GM21526 (cell line): ENCODE data around the gene CHPF.
A peak's percentile ranks its signal among the peaks of the same experiment; 100 is the strongest.

Experiments
- ATAC-seq: cut with Tn5 transposase; IDR thresholded peaks from one replicate; pipeline ENCODE4 v1.9.1; 2021; ENCODE audit warnings: moderate library complexity; ENCODE audit not compliant: unreplicated experiment, low FRiP score

CHPF gene

DNA sequence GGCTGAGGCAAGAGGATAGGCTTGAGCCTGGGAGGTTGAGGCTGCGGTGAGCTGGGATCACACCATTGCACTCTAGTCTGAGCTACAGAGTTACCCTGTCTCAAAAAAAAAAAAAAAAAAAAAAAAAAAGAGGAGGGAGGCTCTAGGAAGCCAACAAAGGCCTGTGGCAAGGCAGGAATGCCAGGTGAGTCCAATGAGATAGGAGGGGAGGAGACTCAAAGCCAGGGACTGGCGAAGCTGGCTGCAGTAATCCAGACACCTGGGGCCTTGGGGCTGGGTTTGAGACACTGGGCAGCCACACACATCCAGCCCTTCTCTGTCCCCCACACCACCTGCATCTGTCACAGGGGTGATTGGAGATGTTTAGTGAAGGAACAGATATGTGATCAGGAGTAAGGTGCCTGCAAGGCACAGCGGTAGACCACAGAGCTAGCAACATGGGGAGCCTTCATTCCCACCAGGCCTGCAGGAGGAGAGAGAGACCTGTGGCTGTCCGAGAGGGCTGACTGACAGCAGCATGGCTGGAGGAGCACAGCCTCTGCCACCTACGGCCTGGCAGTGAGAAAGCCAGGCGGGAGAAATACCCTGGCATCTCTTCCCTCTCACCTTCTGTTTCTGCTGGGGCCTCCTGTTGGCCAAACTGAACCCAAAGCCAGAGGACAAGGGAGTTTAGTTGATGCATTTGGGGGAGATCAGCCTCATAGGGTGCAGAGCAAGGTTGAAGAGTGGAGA lies 9.5 kb downstream of the CHPF start:
- ATAC-seq = no peak

DNA sequence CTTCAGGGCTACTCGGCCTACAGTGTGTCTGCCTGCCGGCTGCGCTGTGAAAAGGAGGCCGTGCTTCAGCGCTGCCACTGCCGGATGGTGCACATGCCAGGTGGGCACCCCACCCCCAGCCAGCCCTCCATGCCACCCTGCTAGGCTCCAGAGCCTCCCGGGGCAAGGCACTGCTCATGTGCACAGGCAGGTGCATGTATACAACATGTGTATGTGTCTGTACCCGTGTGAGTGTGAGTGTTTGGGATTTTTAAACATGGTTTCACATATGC lies 11.3 kb downstream of the CHPF start:
- no peak for ATAC-seq

DNA sequence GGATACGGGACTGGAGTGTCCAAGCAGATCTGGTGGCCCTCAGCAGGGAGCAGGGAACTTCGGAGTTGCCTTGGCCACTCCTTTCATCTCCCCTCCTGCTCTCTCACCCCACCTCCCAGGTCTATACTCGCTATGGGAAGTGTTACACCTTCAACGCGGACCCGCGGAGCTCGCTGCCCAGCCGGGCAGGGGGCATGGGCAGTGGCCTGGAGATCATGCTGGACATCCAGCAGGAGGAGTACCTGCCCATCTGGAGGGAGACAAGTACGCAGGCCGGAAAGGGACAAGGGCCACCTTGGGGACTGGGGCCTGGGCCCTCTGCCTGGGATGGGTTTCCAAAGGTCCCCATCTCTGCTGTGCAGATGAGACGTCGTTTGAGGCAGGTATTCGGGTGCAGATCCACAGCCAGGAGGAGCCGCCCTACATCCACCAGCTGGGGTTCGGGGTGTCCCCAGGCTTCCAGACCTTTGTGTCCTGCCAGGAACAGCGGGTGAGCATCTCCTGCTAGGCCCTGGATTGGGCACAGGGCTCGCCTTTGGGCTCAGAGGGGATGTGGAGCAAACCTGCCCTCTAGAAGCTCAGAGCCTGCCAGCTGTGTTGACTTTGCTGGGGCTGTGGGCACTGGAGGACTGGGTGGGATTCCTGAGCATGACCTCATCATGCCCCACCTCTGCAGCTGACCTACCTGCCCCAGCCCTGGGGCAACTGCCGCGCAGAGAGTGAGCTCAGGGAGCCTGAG lies 11.8 kb downstream of the CHPF start:
- ATAC-seq = no peak

DNA sequence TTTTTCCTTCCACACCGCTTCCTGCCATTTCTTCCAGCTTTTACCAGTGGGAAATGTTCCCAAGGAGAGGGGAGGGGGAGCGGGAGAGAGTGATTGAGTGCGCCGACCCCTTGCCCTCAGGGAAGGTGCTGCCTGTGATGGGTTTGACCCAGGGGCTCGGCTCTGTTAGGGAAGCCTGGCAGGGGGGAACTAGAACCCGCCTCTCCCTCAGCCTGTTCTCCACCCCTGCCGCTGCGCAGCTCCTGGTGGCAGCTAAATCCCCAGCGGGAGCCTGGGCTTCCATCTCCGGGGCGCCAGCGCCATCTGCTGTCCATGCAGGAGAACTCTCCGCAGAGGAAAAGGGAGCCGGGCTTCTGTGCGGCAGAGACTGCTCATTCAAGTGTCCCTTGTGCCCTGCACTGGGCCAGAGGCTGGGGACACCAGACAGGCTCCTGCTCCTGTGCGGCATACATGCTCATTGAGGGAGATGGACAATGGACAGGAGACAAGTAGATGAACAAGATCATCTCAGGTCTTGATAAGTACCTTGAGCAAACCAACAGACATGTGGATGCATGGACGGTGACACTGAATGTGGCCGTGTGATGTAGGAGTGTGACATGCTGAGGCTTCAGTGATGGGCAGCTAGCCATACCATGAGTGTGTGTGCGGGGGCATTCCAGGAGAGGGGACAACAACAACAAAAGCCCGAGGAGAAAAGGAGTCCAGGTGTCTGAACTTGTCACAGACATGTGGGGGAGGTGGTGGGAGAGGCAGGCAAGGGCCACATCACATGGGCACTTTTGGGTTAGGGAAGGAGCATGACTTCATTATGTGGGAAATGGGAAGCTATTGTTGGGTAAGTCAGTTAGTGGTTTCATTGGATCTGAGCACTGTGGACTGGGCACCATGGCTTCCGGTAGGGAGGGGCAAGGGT lies 13.3 kb downstream of the CHPF start:
- peak; percentile 66 for ATAC-seq

DNA sequence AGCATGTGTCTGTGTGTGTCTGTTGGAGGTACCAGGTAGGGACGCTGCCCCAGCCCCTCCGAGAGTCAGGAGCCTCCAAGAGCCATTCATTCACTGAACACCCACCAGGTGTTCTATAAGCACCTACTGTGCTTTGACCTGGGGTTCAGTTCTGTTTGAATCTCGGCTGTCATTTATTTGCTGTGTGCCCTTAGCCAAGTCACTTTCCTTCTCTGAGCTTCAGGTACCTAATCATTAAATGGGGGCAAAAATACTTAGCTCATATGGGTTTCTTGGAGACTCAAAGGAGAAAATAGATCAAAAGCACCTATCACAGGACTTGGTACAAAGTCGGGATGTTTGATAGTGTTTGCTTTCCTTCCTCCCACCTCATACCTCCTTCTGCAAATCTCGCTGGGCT lies 16.1 kb downstream of the CHPF start:
- ATAC-seq = no peak

DNA sequence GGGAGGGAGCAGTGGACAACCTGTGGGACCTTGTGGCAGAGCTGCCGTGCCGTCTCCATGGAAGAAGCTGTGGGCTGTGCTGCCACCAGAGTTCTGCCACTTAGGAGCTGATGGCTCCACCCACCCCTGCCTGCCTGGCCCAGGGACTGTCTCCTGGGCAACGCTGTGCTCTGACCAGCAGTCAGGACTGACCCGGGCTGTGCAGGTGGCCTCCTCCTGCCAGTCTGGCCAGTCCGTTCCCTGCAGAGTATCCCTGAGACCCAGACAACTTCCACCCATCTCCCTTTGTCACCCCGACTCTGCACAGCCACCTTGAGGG lies 16.6 kb downstream of the CHPF start:
- no peak for ATAC-seq

DNA sequence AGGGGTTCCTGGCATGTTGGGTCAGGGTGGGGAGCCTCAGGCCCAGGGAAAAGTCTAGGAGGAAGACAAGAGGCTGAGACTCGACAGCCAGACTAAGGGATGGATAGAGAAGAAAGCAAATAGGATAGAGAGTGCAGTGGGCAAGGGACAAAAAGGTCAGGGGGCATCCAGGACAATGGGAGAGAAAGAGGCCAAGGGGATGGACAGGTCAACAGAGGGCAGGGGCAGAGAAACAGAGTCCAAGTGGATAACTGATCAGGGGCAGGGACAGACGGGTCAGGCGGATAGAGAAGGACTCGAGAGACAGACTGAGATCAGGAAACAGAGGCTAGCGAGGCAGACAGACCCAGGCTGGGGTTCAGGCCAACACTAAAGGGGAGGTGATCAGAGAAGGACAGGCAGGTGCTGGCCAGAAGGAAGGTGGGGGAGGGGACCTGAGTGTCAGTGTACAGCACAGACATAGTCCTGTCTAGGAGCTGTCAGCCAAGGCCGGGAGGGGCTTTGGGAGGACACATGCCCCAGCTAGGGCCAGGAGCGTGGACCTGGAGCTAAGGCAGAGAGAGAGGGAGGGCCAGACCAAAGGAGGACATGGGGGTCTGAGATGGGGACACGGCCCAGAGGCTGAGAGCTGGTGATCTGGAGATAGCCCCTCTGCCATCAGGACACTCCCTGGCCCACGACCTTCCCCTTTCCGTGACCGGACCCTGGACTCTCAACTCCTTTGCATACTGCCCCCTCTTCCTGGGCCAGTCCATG lies 17.1 kb downstream of the CHPF start:
- ATAC-seq = no peak

DNA sequence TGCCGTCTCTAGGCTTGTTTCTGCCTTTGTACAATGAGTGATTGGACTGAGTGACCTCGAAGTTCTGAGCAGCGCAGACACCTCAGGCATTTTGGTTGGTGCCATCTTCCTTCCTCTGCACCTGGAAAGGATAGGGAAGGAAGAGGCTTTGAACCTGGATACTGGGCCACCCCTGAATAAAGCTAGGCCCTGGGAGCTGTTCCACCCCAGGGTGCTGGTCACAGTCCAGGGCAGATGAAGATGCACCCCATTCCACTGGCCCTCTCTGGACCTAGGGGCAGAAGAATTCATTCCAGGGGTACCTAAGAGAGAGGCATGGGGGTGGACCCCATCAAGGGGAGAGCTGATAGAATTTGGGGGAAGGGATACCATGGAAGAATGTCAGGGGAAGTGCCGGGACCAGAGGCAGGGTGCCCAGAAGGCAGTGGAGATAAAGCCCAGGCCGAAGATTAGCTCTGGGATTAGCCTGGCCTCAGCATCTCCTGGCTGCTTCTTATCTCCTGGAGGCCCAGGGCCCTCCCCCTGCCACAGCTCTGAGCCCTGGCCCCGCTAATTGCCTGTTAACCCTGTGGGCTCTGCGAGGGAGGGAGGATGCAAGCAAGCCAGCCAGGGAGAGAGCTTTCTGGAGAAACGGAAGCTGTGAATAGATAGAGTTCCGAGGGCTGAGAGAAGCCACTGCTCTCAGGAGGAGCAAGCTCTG lies 17.9 kb downstream of the CHPF start:
- no peak for ATAC-seq

DNA sequence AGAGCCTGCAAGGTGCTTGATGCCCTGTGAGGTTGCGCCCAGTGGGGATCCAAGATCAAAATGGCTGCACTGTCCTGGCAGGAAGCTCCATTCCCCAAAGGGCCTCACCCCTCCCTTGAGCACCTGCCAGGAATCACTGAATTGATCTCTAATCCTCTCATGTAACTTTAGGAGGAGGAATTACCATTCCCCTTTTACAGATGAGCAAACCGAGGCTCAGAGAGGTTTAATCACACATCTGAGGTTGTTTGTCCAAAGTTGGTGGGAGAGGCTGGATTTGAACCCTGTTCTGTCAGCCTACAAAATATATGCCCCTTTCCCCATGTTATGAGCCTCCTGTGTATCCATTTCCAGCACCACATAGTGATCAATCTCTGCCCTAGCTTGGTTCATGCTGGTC lies 18.8 kb downstream of the CHPF start:
- ATAC-seq = no peak

DNA sequence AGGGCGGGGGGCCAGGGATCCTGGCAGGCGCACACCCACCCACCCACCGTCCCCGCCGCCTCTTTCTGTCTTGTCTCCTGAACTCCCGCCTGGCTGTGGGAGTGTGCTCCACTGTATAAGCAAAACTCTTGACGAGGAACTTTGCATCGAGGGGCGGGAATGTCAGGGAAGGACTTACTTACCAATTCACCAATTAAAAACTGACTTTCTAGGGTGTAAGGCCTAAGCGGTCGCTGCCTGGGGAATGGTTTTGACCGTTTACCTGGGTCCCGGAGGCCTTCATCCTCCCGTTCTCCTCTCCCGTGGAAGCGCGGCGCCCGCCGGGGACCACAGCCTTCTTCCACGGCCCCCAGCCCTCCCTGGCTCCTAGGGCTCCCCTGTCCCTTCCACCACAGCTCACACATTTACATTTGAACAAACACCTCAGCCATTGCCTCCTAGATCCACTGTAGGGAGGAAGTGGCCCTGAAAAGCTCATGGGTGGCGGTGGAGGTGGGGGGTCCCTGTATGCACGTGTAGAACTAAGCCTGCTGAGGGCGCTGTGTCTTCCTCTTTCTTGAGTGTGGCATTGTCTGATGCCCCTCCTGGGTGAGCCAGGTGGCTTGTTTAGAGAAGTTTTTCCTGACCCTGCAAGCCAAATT lies 20.5 kb downstream of the CHPF start:
- no peak for ATAC-seq

DNA sequence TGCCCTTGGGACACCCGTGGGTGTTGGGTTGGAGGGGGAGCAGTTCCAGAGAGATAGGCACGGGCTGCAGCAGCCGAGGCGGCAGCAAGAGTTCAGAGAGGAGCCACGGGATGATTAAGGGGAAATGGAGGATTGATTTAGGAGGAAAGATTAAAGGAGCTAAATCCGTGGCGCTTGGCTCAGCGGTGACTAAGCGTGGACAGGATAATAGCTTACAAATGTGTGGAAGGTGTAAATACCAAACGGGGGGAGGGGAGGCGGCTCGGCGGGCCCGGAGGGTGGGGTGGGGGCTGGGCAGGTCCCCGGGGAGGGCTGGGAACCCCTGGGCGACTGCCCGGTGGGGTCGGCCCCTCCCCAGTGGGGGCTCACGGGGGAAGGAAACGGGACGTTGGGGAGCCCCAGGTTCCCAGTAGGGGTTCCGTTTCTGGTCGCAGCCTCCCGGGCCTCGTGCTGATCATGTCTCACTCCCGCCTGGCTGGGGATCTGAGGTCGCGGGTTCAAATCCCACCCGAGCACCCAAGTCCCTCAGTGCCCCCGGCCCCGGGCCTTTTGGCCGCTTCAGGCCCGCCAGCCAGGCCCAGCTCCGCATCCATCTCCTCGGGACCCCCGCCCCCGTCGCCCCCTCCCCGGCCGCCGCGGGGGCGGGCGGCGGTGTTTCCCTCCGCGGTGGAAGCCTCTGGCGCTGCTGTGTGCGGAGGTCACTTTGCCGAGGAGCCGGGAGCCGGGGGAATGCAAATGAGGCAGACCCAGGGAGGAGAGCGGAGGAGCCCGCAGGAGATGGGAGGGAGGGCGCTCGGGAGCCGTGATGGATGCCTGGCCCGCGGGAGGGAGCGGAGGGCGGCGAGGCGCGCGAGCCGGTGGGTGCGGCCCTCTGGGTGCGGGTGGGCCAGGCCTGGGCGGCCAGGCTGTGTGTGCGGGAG lies 21.2 kb downstream of the CHPF start:
- ATAC-seq = no peak

DNA sequence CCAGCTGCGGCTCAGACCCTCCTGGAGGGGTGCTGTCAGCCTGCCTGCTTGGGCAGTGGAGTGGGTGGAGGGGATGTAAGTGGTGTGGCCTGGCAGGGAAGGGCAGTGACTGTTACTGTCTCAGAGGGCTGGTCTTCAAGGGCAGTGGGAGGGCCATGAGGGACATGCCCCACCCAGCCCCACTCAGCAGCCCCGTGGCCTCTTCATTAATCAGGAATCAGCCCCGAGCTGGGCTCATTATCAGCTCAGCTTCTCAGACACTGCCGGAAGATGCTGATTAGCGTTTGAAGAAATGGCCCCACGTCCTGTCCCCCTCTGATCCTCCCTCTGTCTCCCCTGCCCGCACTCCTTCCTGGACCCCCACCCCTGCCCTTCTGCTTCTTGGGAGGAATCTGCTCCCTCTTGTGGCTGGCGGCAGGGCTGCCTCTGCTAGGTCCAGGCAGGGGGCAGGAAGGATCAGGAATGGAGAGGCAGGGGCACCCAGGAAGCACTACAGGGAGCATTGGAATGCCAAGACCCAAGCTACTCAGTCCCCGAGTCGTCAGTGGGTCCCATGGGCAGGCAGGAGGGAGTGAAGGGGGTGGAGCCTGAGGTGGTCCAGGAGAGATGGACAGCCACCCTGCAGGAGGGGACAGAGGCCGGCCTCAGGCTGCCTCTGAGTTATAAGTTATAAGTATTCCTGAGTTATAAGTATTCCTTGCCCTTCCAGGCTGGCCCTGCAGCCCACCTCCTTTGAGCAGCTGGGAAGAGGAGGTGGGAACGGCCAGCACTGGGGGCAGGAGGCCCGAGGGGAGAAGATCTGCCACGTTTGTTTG lies 22.3 kb downstream of the CHPF start:
- no peak for ATAC-seq

DNA sequence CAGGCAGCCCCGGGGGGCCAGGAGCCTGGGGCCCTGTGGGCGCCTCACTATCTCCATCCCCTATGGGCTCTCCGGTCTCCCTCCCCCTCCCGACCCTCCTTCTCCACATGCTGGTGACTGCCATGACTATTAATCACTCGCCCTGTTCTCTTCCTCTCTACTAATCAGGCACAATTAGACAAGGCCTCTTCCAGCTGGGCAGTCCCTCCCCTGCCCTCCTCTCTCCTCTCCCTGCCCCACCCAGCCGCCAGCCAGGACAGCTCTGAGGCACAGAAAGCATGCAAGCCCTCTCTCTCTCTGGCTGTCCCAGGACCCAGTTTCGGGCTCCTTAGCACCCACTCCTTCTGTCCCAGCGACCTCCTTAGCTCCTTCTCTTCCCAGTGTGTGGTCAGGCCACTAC lies 23.5 kb downstream of the CHPF start:
- no peak for ATAC-seq

DNA sequence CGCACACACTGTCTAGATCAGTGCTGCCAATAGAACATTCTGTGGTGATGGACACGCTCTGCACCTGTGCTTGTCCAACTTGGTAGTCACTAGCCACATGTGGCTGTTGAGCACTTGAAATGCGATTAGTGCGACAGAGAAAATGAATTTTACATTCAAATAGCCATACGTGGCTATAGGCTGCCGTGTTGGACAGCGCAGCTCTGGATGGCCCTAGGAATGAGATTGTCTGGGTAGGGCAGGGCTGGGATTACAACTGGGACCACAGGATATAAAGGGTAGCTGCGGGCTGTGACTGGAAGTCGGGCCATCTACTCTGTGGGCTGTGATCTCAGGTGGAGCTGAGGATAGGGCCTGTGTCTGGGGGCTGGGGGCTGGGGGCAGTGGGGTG lies 24.1 kb downstream of the CHPF start:
- no peak for ATAC-seq

DNA sequence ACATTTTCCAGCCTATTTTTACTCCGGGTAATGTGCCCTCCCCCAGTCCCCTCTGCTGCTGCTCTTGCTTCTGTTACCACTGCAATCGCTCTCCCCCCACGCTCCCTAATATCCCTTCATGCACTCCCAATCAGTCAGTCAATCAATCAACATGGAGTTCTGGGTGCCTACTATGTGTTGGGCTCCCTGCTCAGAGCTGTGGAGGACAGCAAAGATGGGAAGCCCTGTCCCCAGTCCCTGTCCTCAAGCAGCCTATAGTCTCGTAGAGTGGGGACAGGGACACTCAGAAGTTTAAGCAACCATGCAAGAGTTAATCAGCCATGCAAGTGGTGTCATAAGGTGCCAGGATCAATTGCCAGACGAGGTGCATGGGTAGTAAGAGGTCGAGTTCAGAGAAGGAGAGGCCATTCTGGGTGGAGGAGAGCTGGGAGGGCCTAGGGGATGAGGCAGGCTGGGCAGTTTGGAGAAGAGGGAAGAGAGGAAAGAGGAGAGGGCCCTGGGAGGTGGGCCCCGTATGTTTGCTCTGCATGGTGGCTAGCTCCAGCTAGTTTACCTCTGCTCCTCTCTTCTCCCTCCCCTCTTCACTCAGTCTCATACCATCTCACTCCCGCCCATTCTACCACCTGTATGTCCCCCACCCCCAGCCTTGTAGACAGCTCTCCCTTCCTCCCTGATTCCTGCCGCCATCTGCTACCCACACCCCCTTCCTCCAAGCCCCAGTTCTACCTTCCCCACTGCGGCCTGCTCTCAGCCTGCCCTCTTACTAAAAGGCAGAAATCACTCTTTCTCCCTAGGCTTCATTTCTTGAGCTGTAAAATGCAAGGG lies 25.4 kb downstream of the CHPF start:
- ATAC-seq = no peak

DNA sequence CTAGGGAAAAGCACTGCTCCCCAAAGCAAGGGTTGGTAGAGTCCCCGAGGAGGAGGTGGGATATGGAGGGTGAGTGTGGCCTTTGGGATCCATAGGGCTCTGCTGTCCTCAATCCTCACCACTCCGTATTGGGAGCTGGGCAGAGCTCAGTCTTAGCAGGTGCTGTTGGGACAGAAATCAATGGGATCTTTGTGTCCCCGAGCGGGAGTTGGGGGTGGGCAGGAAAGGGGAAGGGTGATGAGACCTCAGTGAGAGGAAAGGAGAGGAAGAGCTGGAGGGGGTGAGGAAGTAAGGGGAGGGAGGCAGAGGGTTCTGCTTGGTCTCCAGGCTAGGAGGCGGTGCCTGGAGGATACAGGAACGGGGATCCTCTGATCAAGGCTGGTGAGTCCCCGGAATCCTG lies 26.7 kb downstream of the CHPF start:
- no peak for ATAC-seq
